GM12878 (cell line): ENCODE results near the gene ITGA1. TPM values are rescaled to one million over a fixed set of nuclear protein-coding genes. Genes with fewer than 3 reads are reported as not detected.

Experiments
- BCL11A ChIP-seq: IDR thresholded peaks from 2 replicates; pipeline ENCODE4 v1.6.1; 2011; ENCODE audit warnings: low read depth, low read length
- BCL3 ChIP-seq: IDR thresholded peaks from 2 replicates; pipeline ENCODE4 v1.6.1; 2011; ENCODE audit warnings: borderline replicate concordance, low read depth, mild to moderate bottlenecking, moderate library complexity, low read length; ENCODE audit not compliant: insufficient read depth, poor library complexity, severe bottlenecking
- DPF2 ChIP-seq: fragments of 450-650 bp; IDR thresholded peaks from 2 replicates; pipeline ENCODE4 v1.6.1; 2017; ENCODE audit warnings: mild to moderate bottlenecking
- FOXK2 ChIP-seq: fragments of 450-650 bp; IDR thresholded peaks from 2 replicates; pipeline ENCODE4 v1.6.1; 2017; ENCODE audit warnings: mild to moderate bottlenecking, moderate library complexity
- GABPA ChIP-seq: IDR thresholded peaks from 2 replicates; pipeline ENCODE4 v1.6.1; 2014; ENCODE audit warnings: antibody characterized with exemption, low read depth, mild to moderate bottlenecking, inconsistent platforms
- HSF1 ChIP-seq: fragments of 150-350 bp; IDR thresholded peaks from 2 replicates; pipeline ENCODE4 v1.6.1; 2014; ENCODE audit warnings: mild to moderate bottlenecking, low read depth, low read length
- IKZF2 ChIP-seq, 2 experiments: fragments of 450-650 bp; IDR thresholded peaks; 2 replicates each; pipeline ENCODE4 v1.6.1; 2017; ENCODE audit warnings: mild to moderate bottlenecking in 2 of 2, moderate library complexity in 2 of 2
- IRF4 ChIP-seq: IDR thresholded peaks from 2 replicates; pipeline ENCODE4 v1.6.1; 2011; ENCODE audit warnings: low read depth, low read length
- JUND ChIP-seq: IDR thresholded peaks from 2 replicates; pipeline ENCODE4 v1.6.1; 2012; ENCODE audit warnings: low read depth, mild to moderate bottlenecking, low read length, improper control_type of control experiment, moderate library complexity
- MAX ChIP-seq: IDR thresholded peaks from 2 replicates; pipeline ENCODE4 v1.6.1; 2012; ENCODE audit warnings: low read depth, low read length, improper control_type of control experiment
- MEF2A ChIP-seq: IDR thresholded peaks from 2 replicates; pipeline ENCODE4 v1.6.1; 2011; ENCODE audit warnings: low read depth, mild to moderate bottlenecking, low read length, moderate library complexity; ENCODE audit not compliant: insufficient read depth
- MEF2B ChIP-seq: fragments of 450-650 bp; IDR thresholded peaks from 2 replicates; pipeline ENCODE4 v1.6.1; 2018; ENCODE audit warnings: mild to moderate bottlenecking, moderate library complexity; ENCODE audit not compliant: partially characterized antibody, poor library complexity, severe bottlenecking
- MTA2 ChIP-seq: fragments of 450-650 bp; IDR thresholded peaks from 2 replicates; pipeline ENCODE4 v1.6.1; 2016; ENCODE audit warnings: low read depth, mild to moderate bottlenecking, moderate library complexity
- NR2F1 ChIP-seq: fragments of 450-650 bp; conservative IDR thresholded peaks from 2 replicates; pipeline ENCODE4 v1.6.1; 2017; ENCODE audit warnings: mild to moderate bottlenecking
- PAX5 ChIP-seq: IDR thresholded peaks from 2 replicates; pipeline ENCODE4 v1.6.1; 2011; ENCODE audit warnings: low read depth, low read length, borderline replicate concordance
- RELB ChIP-seq: fragments of 450-650 bp; IDR thresholded peaks from 2 replicates; pipeline ENCODE4 v1.6.1; 2017; ENCODE audit warnings: low read depth, mild to moderate bottlenecking, moderate library complexity
- RUNX3 ChIP-seq: IDR thresholded peaks from 2 replicates; pipeline ENCODE4 v1.6.1; 2012; ENCODE audit warnings: low read length, inconsistent platforms
- SMAD1 ChIP-seq: fragments of 450-650 bp; IDR thresholded peaks from 2 replicates; pipeline ENCODE4 v1.6.1; 2018; ENCODE audit warnings: mild to moderate bottlenecking, low read depth; ENCODE audit not compliant: partially characterized antibody
- TCF7 ChIP-seq: IDR thresholded peaks from 2 replicates; pipeline ENCODE4 v1.6.1; 2014; ENCODE audit warnings: antibody characterized with exemption, borderline replicate concordance
- ZBED1 ChIP-seq: IDR thresholded peaks from 2 replicates; pipeline ENCODE4 v1.6.1; 2016; ENCODE audit warnings: borderline replicate concordance
- ZNF217 ChIP-seq: fragments of 450-650 bp; IDR thresholded peaks from 2 replicates; pipeline ENCODE4 v1.6.1; 2017; ENCODE audit warnings: antibody characterized with exemption, mild to moderate bottlenecking
- polyA plus RNA-seq, 11 experiments: library from polyadenylated mRNA; depleted of rRNA in 4 of 11; unstranded in 6 of 11; stranded (reverse) in 5 of 11; fragments of >200 nt; fragmentation: Nextera tagmentation in 4 of 11; fragmentation: Illumina TruSeq in 1 of 11; extraction: Ambion mirVana in 4 of 11; extraction: Trizol in 1 of 11; gene quantifications; 1 replicate in 1 of 11; 2 replicates in 10 of 11; pipeline versions ENCODE4 v1.2.1 to v1.2.3, GENCODE V29; 2011 to 2016; ENCODE audit warnings: inconsistent platforms in 2 of 11, missing spikeins in 2 of 11, low read depth in 1 of 11
- total RNA-seq, 4 experiments: library from RNA; depleted of rRNA in 3 of 4; stranded (reverse); fragments of >200 nt in 3 of 4; fragmentation: Illumina TruSeq in 1 of 4; extraction: Trizol in 1 of 4; gene quantifications; 2 replicates each; pipeline versions ENCODE4 v1.2.1 to v1.2.3, GENCODE V29; 2013 to 2021

ITGA1 gene
- total and polyA plus RNA-seq, 10 of the 15 experiments (the other 5 are each of a cell fraction or from before 2014, with no cell fraction given): 0.02 to 0.56 (median 0.19) TPM

- TF ChIP-seq BCL3: peak; percentile 67
- no peak for TF ChIP-seq MAX
- TF ChIP-seq PAX5: no peak
- TF ChIP-seq SMAD1: no peak
- TF ChIP-seq NR2F1: no peak
- 0 out of 2 replicates have a peak, but pooled peaks have one; percentile 17 for TF ChIP-seq RELB
- peak; percentile 93 for TF ChIP-seq IRF4
- no peak for TF ChIP-seq FOXK2
- TF ChIP-seq BCL11A: peak; percentile 86; the same call in 1 of the 2 replicates
- peak; percentile 86 for TF ChIP-seq DPF2
- 0 out of 2 replicates have a peak, but pooled peaks have one; percentile 27 for TF ChIP-seq GABPA
- TF ChIP-seq IKZF2 (IDR thresholded peaks at IDR 0.05): peak; percentile 60 to 69; a peak in 3 of 4 replicates
- TF ChIP-seq ZNF217: 0 out of 2 replicates have a peak, but pooled peaks have one; percentile 34
- TF ChIP-seq JUND: peak; percentile 55; the same call in 1 of the 2 replicates
- TF ChIP-seq ZBED1: peak; percentile 33; the same call in 1 of the 2 replicates
- TF ChIP-seq MEF2B: peak; percentile 18
- peak; percentile 55; the same call in 1 of the 2 replicates for TF ChIP-seq MTA2
- peak; percentile 60 for TF ChIP-seq RUNX3
- TF ChIP-seq TCF7: 0 out of 2 replicates have a peak, but pooled peaks have one; percentile 40
- TF ChIP-seq HSF1: no peak
- TF ChIP-seq MEF2A: peak; percentile 85
Observed at GRCh38 chr5:52767766-52768480, 19.8 kb upstream of the ITGA1 start (continued).
